ENCODE measurements around the gene PLA2G4D.

- TF ChIP-seq, protein P1, sequence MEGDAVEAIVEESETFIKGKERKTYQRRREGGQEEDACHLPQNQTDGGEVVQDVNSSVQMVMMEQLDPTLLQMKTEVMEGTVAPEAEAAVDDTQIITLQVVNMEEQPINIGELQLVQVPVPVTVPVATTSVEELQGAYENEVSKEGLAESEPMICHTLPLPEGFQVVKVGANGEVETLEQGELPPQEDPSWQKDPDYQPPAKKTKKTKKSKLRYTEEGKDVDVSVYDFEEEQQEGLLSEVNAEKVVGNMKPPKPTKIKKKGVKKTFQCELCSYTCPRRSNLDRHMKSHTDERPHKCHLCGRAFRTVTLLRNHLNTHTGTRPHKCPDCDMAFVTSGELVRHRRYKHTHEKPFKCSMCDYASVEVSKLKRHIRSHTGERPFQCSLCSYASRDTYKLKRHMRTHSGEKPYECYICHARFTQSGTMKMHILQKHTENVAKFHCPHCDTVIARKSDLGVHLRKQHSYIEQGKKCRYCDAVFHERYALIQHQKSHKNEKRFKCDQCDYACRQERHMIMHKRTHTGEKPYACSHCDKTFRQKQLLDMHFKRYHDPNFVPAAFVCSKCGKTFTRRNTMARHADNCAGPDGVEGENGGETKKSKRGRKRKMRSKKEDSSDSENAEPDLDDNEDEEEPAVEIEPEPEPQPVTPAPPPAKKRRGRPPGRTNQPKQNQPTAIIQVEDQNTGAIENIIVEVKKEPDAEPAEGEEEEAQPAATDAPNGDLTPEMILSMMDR (IDR thresholded peaks at IDR 0.05) = no peak
- TF ChIP-seq POLR2A (IDR thresholded peaks at IDR 0.05) = no peak
These were observed 13.1 kb upstream of the PLA2G4D start for GRCh38 chr15:42107473-42107872.
